VCaP (cell line): ENCODE measurements around the gene BICRA.

Experiments used
- H3K27ac ChIP-seq: fragments of 450-650 bp; 2 replicates; pipeline ENCODE4 v1.5.1; 2017
- CTCF ChIP-seq: fragments of 450-650 bp; conservative IDR thresholded peaks from 2 replicates; pipeline ENCODE4 v1.5.1; 2017; ENCODE audit warnings: mild to moderate bottlenecking, moderate library complexity

BICRA gene

GRCh38 chr19:47680858-47681332, 72.0 kb downstream of the BICRA start:
- no peak overlapping the region for H3K27ac ChIP-seq
- TF ChIP-seq CTCF, result no peak

GRCh38 chr19:47681388-47681787, 72.5 kb downstream of the BICRA start:
- TF ChIP-seq CTCF, result no peak
- no peak overlapping the region for H3K27ac ChIP-seq

- no peak for TF ChIP-seq CTCF
- no peak overlapping the region for H3K27ac ChIP-seq
Observed at GRCh38 chr19:47681936-47682335, 73.0 kb downstream of the BICRA start.

- TF ChIP-seq CTCF, result no peak
- H3K27ac ChIP-seq, result no peak overlapping the region
Observed at GRCh38 chr19:47682939-47683338, 74.0 kb downstream of the BICRA start.

- TF ChIP-seq CTCF, result no peak
- H3K27ac ChIP-seq, result no peak overlapping the region
Observed at GRCh38 chr19:47686679-47687450, 77.9 kb downstream of the BICRA start.

GRCh38 chr19:47687906-47688305, 79.0 kb downstream of the BICRA start:
- no peak overlapping the region for H3K27ac ChIP-seq
- TF ChIP-seq CTCF, result no peak

- no peak for TF ChIP-seq CTCF
- no peak overlapping the region for H3K27ac ChIP-seq
Observed at GRCh38 chr19:47691090-47691489, 82.2 kb downstream of the BICRA start.
